ENCODE data around the gene ZNF358.

GRCh38 chr19:7528192-7528519 is 12.3 kb downstream of the ZNF358 start:
- TF ChIP-seq CTCF (IDR thresholded peaks at IDR 0.05; ENCODE audit: low read length) (no peak), EZH2 (optimal IDR thresholded peaks at IDR 0.05; ENCODE audit: low read depth, low read length) (no peak)
